GM18502 (cell line): ENCODE measurements around the gene CGGBP1.

Experiments
- ATAC-seq: cut with Tn5 transposase; IDR thresholded peaks from one replicate; pipeline ENCODE4 v1.9.1; 2021; ENCODE audit warnings: mild to moderate bottlenecking; ENCODE audit not compliant: unreplicated experiment, poor library complexity

CGGBP1 gene, protein sequence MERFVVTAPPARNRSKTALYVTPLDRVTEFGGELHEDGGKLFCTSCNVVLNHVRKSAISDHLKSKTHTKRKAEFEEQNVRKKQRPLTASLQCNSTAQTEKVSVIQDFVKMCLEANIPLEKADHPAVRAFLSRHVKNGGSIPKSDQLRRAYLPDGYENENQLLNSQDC

DNA sequence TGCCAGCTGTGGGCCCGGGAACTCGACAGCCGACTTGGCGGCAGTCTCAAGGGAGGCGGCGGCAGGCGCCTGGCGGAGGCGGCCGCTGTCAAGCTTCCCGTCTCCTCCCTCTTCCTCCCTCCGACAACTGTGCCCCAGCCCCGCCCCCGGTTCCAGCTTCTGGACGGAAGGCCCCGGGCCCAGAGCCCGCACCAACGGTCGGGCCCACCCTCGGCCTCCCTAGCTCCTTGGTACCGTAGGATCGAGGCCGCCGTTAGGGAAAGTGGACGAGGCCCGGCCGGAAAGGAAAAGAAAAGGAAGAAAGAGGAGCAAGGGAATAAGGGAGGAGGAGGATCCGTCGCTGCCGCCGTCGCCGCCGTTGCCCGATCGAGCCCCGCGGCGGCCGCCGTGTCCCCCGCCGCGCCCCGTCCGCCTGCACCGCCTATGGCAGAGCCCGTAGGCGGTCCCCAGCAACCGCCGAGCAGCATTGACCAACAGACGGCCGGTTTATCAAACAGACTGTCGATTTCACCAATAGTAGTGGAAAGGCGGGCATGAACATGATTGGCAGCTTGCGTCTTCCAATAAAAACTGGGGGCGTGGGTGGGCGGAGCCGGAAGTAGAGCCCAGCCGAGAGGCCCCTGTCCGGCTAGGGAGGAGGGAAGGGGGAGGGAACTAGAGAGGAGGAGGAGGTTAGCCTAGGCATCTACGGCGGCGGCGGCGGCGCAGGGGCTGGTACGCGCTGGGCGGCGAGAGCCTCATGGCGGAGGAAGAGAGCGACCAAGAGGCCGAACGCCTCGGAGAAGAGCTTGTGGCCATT is at the start of gene CGGBP1, which contains the start of gene ZNF654:
TSS of gene CGGBP1 (minus strand) at position 425 of the 799 bp plus-strand sequence. CDS start 3,029 bp downstream, outside the sequence.
TSS of gene ZNF654 (plus strand) at position 675 of the 799 bp plus-strand sequence. CDS start at position 740, 65 bp downstream.
- peak; percentile 93 for ATAC-seq

DNA sequence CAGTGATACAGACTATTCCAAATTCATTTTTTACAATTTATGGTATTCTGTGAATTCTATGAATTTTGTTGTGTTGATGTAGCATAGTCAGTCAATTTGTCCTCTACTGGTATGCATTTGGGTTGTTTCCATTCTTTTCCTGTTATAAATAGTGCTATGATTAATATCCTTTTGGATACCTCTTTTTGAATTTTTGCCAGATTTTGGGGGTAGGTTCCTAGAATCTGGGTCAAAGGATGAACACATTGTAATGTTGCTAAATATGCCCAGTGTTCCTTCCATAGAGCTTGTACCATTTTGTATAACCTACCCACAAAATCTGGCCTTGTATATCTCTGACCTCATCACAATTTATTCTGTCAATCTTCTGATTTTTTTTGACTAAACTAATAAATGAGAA is 46.5 kb upstream of the CGGBP1 start:
- ATAC-seq = no peak

DNA sequence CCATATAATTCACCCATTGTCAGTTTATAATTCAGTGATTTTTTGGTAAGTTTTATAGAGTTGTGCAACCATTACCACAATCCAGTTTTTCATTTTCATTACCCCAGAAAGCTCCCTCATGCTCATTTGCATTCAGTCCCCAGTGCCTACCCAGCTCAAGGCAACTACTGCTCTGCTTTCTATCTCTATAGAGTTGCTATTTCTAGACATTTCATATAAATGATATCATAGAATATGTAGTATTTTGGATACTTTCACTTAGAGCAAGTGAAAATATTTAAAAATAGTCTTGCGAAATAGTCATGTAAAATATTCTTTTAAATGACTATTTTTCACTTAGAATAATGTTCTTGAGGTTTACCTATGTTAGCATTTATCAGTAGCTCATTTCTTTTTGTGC is 42.3 kb upstream of the CGGBP1 start:
- ATAC-seq = peak; percentile 92

DNA sequence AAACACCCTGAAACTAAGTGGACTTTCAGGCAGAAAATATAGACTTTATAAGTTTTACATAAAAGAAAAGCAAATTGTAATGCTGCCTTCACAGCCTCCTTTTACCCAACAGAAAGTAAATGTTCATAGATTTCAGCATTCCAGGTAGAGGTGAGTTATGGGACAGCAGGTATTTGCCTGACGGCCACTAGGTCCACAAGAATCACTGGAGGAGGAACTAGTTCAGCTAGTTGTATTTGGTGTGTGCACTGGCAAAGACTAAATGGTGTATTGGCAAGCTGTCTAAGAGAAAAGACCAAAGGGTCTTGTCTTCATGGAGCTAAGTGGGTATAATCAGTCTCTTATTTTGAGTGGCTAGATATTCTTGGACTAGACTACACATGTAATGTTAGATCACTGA is 34.5 kb upstream of the CGGBP1 start:
- ATAC-seq = no peak

DNA sequence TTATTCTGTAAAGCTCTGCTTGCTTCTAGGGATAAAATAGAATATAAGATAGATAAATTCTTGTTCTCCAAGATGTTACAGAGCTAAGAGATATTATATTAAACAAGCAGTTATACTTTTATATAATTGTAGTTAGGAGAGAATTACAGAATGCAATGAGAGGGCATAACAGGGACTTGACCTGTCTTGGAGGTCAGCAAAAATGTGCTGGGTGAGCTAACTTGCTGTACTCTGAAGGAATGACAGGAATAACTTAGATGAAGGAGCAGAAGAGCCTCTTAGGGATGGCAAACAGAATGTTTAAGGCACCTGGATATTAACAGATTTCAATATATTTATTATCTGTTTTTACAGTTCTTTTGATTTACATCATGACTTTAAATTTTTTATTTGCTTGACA is 33.5 kb upstream of the CGGBP1 start:
- ATAC-seq = no peak

DNA sequence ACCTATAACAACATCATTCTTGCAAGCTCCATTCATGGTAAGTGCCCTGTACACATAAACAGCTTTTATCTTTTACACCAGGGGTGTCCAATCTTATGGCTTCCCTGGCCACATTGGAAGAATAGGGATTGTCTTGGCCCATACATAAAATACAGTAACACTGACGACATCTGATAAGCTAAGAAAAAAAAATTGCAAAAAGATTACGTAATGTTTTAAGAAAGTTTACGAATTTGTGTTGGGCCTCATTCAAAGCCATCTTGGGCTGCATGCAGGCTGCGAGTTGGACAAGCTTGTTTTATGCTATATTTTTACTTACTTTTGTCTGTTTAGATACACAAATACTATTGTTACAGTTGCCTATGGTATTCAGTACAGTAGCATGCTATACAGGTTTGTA is 31.9 kb upstream of the CGGBP1 start:
- no peak for ATAC-seq

DNA sequence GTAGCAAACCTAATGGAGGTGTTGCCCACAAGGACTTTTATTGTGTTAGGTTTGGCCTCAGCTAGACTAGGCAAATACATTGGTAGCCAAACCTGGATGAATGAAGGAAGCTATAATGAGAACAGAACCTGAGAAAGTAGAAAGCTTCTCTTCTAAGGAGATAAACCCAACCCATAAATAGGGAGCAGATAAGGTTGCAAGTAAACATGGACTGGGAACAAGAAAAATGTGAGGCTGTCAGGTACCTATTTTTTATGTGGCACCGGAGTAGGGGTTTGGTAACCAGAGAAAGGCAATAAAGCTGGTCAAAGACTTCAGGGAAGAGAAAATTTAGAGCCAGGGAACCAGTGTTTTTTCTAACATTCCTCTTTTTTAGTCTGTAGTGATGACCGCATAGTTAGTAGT is 25.3 kb upstream of the CGGBP1 start:
- no peak for ATAC-seq

DNA sequence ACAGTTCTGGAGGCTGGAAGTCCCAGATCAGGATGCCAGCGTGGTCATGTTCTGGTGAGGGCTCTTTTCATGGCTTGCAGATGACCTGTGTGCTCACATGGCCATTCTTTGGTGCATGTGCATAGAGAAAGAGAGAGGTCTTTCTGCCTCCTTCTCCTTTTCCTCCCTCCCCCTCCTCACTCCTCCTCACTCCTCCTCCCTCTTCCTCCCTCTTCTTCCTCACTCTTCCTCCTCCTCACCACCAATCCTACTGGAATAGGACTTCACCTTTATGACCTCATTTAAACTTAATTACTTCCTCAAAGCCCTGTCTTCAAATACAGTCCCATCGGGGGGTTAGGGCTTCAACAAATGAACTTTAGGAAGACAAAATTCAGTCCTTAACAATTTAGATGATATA is 24.0 kb upstream of the CGGBP1 start:
- no peak for ATAC-seq

DNA sequence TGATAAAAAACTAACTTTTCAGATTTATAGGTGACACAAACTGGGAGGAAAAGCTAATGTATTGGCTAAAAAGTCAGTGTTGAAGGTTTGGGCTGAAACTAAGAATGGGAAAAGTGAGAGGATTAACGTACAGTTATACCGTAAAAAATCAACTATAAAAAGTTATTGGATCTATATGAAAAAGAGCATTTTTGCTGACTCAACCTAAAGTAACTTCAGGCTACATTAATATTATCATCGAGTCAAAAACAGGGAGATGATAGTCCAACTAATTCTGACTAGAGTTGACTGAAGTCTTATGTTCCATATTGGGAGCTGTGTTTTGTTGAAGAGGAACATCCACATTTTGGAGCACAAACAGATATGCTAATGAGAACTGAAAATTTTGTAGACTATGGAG is 20.1 kb upstream of the CGGBP1 start:
- ATAC-seq = no peak

DNA sequence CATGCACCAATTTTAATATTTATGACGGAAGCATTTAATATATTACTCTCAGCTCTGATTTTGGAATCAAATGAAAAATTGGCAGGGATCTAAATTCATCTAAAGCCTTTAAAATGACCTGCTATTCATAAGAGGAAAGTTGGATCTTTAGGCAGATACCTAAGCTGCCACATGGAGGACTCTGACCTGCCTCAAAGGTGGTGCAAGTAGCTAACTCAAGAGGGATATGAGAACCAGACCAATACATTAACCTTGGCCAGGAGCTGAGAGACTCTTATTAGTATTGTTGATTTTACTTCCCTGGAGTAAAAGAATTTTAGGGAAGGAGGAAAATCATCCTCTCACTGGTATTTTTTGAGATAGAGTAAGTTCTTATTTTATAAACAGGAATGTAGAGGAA is 17.9 kb upstream of the CGGBP1 start:
- ATAC-seq = no peak

DNA sequence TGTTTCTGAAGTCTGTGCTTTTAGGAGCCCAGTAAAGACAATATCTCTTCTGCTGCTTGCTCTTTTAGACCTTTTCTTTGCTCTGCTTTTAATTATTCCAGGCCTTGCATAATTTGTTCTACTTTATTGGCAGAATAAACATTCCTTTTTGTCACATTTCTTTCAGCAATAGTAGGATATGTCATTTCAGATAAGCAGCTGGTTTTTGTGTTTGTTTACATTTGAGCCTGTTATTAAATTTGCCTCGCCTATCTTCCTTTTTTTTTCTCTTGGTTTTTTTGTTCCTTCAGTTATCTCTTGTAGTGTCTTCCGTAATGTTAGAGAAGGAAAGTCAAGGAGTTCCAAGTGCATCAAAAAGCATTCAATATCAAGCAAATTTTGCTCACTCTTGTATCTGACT is 16.7 kb upstream of the CGGBP1 start:
- ATAC-seq = no peak

DNA sequence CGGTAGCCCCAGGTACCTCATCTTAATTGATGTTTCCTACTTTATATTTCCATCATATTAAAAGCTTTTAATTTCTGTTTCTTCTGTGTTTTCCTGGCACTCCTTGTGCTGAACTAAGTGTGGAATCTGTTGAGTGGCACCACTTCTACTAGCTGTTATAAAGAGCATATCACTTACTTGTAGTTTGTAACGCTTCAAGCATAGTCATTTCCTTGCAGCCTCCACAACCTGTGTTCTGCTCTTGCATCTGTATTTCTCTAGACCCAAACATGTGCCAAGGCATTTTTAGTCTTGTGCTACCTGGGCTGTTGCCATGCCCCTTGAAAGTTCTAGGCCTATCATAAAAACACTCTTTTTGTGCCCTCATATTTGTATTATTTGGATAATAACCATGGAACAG is 16.3 kb upstream of the CGGBP1 start:
- ATAC-seq = no peak

DNA sequence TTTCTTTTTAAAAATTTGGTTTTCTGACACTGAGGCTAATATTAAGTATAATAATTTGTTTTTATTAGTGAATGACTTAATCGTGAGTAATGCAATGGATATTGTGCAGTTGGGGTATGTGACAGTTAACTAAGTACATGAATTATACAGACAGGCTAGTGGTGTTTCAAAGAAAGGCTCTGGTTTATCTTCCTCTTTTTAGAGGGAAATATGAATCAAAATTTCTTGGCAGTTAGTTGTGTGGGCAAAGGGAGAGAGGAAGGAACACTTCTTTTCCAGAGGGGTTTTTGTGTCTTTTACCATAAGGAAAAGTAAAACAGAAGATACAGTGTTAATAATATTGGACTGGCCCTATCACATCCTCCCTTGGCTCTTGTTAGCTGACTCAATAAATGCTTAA is 2.9 kb upstream of the CGGBP1 start:
- no peak for ATAC-seq

DNA sequence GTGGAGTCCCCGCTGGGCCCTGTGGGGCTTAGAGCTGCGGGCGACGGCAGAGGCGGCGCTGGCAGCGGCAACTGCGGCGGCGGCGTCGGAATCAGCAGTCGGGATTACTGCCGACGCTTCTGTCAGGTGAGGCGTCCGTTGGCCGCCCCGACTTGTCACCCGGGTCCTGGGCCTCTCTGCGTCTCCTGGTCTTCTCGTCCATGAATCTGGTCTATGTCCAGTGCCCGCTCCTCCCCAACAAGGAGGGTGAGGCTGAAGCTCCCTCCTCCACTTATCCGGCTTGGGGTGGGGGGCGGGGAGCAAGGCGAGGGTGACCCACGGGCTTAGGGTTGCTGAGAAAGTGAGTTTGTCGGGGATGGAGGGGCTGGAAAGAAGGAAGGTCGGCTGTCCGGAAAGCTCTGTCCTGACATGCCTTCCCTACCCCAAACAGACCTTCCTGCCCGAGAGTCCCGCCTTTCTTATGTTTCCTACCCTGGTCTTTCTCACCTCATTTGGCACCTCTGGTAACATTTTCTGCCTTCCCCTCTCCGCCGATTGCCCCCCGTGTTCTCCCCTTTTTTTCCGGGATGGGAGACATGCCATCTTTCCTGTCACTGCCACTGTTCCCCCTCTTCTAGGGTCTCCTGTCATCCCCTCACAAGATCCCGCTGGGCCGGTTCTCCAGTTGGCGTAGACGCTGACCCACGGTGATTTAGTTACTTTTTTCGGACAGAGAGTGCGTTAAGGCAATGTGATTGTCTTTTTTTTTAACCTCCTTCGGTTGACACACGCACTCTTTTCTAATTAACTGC is 770 bp upstream of the CGGBP1 start:
- ATAC-seq = peak; percentile 15

DNA sequence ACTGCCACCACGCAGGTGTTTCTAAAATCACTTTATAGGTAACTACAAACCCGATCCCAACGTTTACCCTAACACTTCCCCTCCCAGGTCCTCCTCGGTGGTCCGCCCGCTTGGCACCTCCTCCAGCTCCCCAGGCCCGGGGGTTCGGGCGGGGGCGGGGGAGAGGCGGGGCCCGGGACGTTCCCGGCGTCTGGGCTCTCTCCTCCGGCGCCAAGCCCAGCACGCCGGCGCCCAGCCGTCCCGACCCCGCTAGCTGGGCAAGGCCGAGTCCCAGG is 562 bp downstream of the CGGBP1 start:
- peak; percentile 29 for ATAC-seq

DNA sequence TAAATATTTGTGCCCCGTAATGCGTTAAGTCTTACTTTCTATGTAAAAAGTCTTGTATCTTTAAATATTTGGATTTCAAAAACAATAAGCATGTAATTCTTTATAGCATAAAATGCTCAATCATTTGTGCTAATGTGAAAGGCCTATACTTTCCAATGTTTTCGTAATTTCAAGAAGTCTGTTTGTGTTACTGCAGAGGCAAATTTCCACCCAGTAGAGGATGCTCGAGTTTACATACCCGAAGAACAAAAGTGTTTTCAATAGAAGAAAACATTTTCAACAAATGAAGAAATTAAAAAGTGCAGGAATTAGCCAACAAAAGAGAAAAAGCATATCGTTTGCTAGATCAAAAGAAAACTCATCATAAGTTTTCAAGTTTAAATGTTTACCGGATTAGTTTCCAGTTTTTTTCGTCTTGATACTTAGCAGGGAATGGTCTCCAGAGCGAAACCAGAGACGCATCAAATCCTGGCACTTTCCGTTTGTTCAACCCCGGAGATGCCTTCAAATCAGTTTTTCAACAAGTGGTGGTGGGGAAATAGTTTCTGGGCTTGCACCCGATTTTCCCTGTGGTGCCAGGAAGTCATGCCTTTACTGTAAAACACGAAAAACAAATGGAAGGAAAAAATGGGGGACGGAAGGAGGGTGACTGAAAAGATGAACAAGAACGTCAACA is 1.0 kb downstream of the CGGBP1 start:
- ATAC-seq = no peak

DNA sequence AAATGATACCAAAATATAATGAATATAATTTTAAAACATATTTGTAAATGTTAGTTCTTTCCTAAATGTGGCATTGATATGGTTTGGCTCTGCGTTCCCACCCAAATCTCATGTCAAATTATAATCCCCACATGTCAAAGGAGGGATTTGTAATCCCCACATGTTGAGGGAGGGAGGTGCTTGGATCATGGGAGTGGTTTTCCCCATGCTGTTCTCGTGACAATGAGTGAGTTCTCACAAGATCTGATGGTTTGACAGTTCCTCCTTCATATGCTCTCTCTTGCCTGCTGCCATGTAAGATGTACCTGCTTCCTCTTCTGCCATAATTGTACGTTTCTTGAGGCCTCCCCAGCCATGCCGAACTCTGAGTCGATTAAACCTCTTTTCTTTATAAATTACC is 12.0 kb downstream of the CGGBP1 start:
- ATAC-seq = no peak

DNA sequence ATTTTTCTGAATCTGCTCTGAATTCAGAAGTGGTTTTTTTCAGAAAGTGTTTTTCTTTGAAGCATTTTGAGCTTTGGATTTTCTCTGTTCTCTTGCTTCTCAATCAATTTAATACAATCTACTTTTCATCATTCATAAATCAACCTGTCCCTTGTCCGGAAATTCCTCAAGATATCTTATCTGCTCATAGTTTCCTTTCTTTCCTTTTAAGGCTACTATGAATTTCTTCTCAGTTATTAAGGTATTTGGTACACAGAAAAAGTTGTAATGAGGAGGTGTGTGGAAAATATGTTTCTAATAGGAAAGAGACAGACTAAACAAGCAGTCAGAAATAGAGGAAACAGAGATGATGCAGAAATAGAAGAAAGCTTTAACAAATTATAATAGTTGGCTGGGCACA is 14.4 kb downstream of the CGGBP1 start:
- ATAC-seq = no peak

DNA sequence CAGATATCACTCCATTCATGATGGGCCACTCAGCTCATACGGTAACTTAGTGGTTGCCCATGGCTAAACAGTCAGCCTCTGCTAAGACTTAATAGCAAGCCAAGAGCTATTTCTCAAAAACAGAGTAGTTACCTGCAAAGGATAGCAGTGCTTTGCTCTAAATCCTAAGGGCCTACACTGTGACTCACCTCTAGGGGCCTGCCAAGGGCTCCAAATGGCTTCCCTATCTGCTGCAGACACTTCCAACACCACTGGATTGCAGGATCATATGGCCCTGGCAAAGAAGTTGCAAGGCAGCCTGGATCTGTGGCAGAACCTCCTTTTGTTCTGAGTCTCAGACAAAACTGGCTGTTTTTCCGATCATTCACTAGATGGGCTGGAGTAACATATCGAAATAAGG is 17.8 kb downstream of the CGGBP1 start:
- ATAC-seq = no peak

DNA sequence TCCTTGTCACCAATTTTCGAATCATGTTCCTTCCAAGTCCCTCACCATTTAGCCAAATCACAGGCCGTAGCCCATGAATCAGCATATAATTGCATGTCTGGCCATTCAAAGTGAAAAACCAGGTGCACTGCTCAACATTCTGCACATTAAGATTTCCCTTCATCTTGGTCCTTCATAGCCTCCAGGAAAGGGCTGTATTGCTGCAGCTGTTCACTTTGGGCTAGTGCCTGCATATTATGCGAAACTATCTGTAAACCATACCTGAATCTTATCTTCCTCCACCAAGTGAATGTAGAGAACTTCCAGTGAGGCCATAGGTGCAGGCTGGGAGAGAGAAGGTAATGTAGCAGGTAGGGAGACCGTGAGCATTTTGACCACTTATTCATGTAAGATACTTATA is 18.3 kb downstream of the CGGBP1 start:
- ATAC-seq = no peak

DNA sequence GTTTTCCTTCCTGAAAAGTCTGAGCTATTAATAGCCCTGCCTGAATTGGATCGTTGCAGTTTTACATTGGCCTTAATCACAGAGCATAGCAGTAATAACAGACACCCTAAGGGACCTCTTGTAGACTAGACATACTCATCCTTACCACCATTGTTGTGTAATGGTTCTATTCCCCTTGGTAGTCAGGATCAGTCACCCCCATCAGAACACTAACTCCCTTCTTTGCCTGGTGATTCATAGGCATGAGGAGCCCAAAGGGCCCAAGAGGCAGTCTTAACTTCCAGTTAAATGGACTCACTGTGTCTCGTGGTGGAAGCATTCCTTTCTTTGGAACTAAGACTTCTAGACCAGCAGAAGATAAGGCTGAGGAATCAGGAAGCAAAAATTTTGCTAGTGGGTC is 20.2 kb downstream of the CGGBP1 start:
- no peak for ATAC-seq
